ENCODE data around the gene PDZRN3.

GRCh38 chr3:73403444-73403843 is 221.3 kb downstream of the PDZRN3 start:
- TF ChIP-seq, protein P1, sequence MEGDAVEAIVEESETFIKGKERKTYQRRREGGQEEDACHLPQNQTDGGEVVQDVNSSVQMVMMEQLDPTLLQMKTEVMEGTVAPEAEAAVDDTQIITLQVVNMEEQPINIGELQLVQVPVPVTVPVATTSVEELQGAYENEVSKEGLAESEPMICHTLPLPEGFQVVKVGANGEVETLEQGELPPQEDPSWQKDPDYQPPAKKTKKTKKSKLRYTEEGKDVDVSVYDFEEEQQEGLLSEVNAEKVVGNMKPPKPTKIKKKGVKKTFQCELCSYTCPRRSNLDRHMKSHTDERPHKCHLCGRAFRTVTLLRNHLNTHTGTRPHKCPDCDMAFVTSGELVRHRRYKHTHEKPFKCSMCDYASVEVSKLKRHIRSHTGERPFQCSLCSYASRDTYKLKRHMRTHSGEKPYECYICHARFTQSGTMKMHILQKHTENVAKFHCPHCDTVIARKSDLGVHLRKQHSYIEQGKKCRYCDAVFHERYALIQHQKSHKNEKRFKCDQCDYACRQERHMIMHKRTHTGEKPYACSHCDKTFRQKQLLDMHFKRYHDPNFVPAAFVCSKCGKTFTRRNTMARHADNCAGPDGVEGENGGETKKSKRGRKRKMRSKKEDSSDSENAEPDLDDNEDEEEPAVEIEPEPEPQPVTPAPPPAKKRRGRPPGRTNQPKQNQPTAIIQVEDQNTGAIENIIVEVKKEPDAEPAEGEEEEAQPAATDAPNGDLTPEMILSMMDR (conservative IDR thresholded peaks at IDR 0.05 in 1 of 2, IDR thresholded peaks at IDR 0.05 in 1 of 2; ENCODE audit: extremely low read depth in 1 of 2, insufficient read depth in 1 of 2, low read depth in 1 of 2, low read length in 2 of 2): no peak
- TF ChIP-seq EZH2 (IDR thresholded peaks at IDR 0.05; ENCODE audit: borderline replicate concordance, low read length): no peak

Data from mammary epithelial cell (primary cell).